H9 (cell line): ENCODE results near the gene NEMP1. TPM values are rescaled to one million over a fixed set of nuclear protein-coding genes. Genes with fewer than 3 reads are reported as not detected.
A peak's percentile ranks its signal among the peaks of the same experiment; 100 is the strongest.

Experiments
- DNase-seq: peaks from one replicate; pipeline ENCODE4 v3.0.0-alpha.2; 2017
- H2AFZ ChIP-seq: one replicate; pipeline ENCODE4 v1.6.1; 2013; ENCODE audit warnings: mild to moderate bottlenecking, low read length, control low read depth, moderate library complexity
- H2AK5ac ChIP-seq: 2 replicates; pipeline ENCODE4 v1.6.1; 2013; ENCODE audit warnings: low read length, control low read depth, mixed read lengths; ENCODE audit not compliant: insufficient read length
- H2BK120ac ChIP-seq: one replicate; pipeline ENCODE4 v1.6.1; 2013; ENCODE audit warnings: low read depth, mild to moderate bottlenecking, low read length, control low read depth, inconsistent platforms; ENCODE audit not compliant: poor library complexity, severe bottlenecking
- H2BK12ac ChIP-seq: 2 replicates; pipeline ENCODE4 v1.6.1; 2013; ENCODE audit warnings: low read length, control low read depth, mixed read lengths, low read depth; ENCODE audit not compliant: insufficient read length
- H2BK15ac ChIP-seq: 2 replicates; pipeline ENCODE4 v1.6.1; 2013; ENCODE audit warnings: low read depth, low read length, control low read depth
- H2BK20ac ChIP-seq: one replicate; pipeline ENCODE4 v1.6.1; 2013; ENCODE audit warnings: low read depth, mild to moderate bottlenecking, low read length, control low read depth, inconsistent platforms; ENCODE audit not compliant: poor library complexity, severe bottlenecking
- H2BK5ac ChIP-seq: 2 replicates; pipeline ENCODE4 v1.6.1; 2013; ENCODE audit warnings: low read length, control low read depth, mixed read lengths; ENCODE audit not compliant: insufficient read length
- H3K14ac ChIP-seq: 2 replicates; pipeline ENCODE4 v1.6.1; 2013; ENCODE audit warnings: low read length, control low read depth; ENCODE audit not compliant: insufficient read depth
- H3K18ac ChIP-seq: 2 replicates; pipeline ENCODE4 v1.6.1; 2013; ENCODE audit warnings: low read depth, mild to moderate bottlenecking, mixed read lengths, low read length, control low read depth; ENCODE audit not compliant: insufficient read length
- H3K23ac ChIP-seq: 2 replicates; pipeline ENCODE4 v1.6.1; 2013; ENCODE audit warnings: low read length, control low read depth, mixed read lengths, low read depth; ENCODE audit not compliant: insufficient read length
- H3K23me2 ChIP-seq: 2 replicates; pipeline ENCODE4 v1.6.1; 2013; ENCODE audit warnings: low read depth, mild to moderate bottlenecking, mixed read lengths, low read length, control low read depth; ENCODE audit not compliant: insufficient read length, poor library complexity, severe bottlenecking
- H3K27ac ChIP-seq: 2 replicates; pipeline ENCODE4 v1.5.1; 2013; ENCODE audit warnings: low read length, control low read depth, mixed read lengths, low read depth; ENCODE audit not compliant: insufficient read length
- H3K27me3 ChIP-seq: 2 replicates; pipeline ENCODE4 v1.6.1; 2013; ENCODE audit warnings: low read length, control low read depth, inconsistent platforms; ENCODE audit not compliant: insufficient read depth
- H3K4ac ChIP-seq: 2 replicates; pipeline ENCODE4 v1.6.1; 2013; ENCODE audit warnings: low read depth, mild to moderate bottlenecking, control low read depth, inconsistent platforms, low read length, moderate library complexity
- H3K4me1 ChIP-seq: 2 replicates; pipeline ENCODE4 v1.6.1; 2013; ENCODE audit warnings: low read length, control low read depth, inconsistent platforms; ENCODE audit not compliant: insufficient read depth
- H3K4me2 ChIP-seq: 2 replicates; pipeline ENCODE4 v1.6.1; 2013; ENCODE audit warnings: low read length, control low read depth, mixed read lengths; ENCODE audit not compliant: insufficient read length, insufficient read depth
- H3K56ac ChIP-seq: 2 replicates; pipeline ENCODE4 v1.6.1; 2013; ENCODE audit warnings: low read depth, mild to moderate bottlenecking, mixed read lengths, low read length, control low read depth; ENCODE audit not compliant: insufficient read length
- H3K79me1 ChIP-seq: 2 replicates; pipeline ENCODE4 v1.6.1; 2013; ENCODE audit warnings: low read depth, mild to moderate bottlenecking, moderate library complexity, low read length, control low read depth, inconsistent platforms; ENCODE audit not compliant: insufficient read depth, poor library complexity, severe bottlenecking
- H3K79me2 ChIP-seq: 2 replicates; pipeline ENCODE4 v1.6.1; 2013; ENCODE audit warnings: low read length, control low read depth, inconsistent platforms; ENCODE audit not compliant: insufficient read depth
- H3K9ac ChIP-seq: 2 replicates; pipeline ENCODE4 v1.6.1; 2013; ENCODE audit warnings: low read length, control low read depth, mixed read lengths; ENCODE audit not compliant: insufficient read length; ENCODE audit errors: extremely low read depth
- H3K9me3 ChIP-seq: one replicate; pipeline ENCODE4 v1.6.1; 2013; ENCODE audit warnings: low read depth, low read length, inconsistent platforms; ENCODE audit not compliant: control insufficient read depth
- H3T11ph ChIP-seq: one replicate; pipeline ENCODE4 v1.6.1; 2013; ENCODE audit warnings: mild to moderate bottlenecking, low read length, control low read depth, inconsistent platforms
- H4K20me1 ChIP-seq: one replicate; pipeline ENCODE4 v1.6.1; 2013; ENCODE audit not compliant: control insufficient read depth, insufficient read length, insufficient read depth
- H4K5ac ChIP-seq: 2 replicates; pipeline ENCODE4 v1.6.1; 2013; ENCODE audit warnings: low read depth, mild to moderate bottlenecking, mixed read lengths, low read length, control low read depth; ENCODE audit not compliant: insufficient read length
- H4K8ac ChIP-seq: replicated peaks from 2 replicates; pipeline ENCODE4 v1.6.1; 2013; ENCODE audit warnings: low read length, control low read depth, mixed read lengths, low read depth; ENCODE audit not compliant: insufficient read length
- H4K91ac ChIP-seq: 2 replicates; pipeline ENCODE4 v1.6.1; 2013; ENCODE audit warnings: low read depth, mild to moderate bottlenecking, moderate library complexity, mixed read lengths, low read length, control low read depth; ENCODE audit not compliant: insufficient read length
- H3K27ac Mint-ChIP-seq, 3 experiments: 2 replicates in 2 of 3; 3 replicates in 1 of 3; pipeline ENCODE4 v1.8.0; 2020 to 2021; ENCODE audit warnings: mixed read lengths in 3 of 3, mild to moderate bottlenecking in 1 of 3, moderate library complexity in 1 of 3
- H3K27me3 Mint-ChIP-seq: 2 replicates; pipeline ENCODE4 v1.8.0; 2021; ENCODE audit warnings: low read depth, mild to moderate bottlenecking, moderate library complexity, mixed read lengths
- H3K36me3 Mint-ChIP-seq, 3 experiments: 2 replicates in 2 of 3; 3 replicates in 1 of 3; pipeline ENCODE4 v1.8.0; 2020 to 2021; ENCODE audit warnings: low read depth in 3 of 3, mixed read lengths in 3 of 3; ENCODE audit not compliant: insufficient read depth in 1 of 3
- H3K4me1 Mint-ChIP-seq, 2 experiments: 2 replicates each; pipeline ENCODE4 v1.8.0; 2020; ENCODE audit warnings: mixed read lengths in 2 of 2
- H3K4me3 Mint-ChIP-seq, 2 experiments: 2 replicates in 1 of 2; 3 replicates in 1 of 2; pipeline ENCODE4 v1.8.0; 2020 to 2021; ENCODE audit warnings: mild to moderate bottlenecking in 2 of 2, mixed read lengths in 2 of 2, moderate library complexity in 1 of 2
- H3K9me3 Mint-ChIP-seq, 2 experiments: 2 replicates in 1 of 2; 3 replicates in 1 of 2; pipeline ENCODE4 v1.8.0; 2020; ENCODE audit warnings: mild to moderate bottlenecking in 2 of 2, mixed read lengths in 2 of 2, moderate library complexity in 1 of 2
- WGBS: extraction: QIAGEN DNeasy Blood & Tissue Kit; methylation state at CpG from one replicate; pipeline ENCODE4 v1.1.7; 2013; ENCODE audit warnings: missing lambda C conversion rate, low lambda C conversion rate, mixed read lengths; ENCODE audit not compliant: insufficient read length; ENCODE audit errors: extremely low coverage; 5-methylcytosine and 5-hydroxymethylcytosine counted together
- total RNA-seq: library from RNA; stranded (reverse); gene quantifications from 2 replicates; pipeline ENCODE4 v1.2.1, GENCODE V29; 2021
- TF ChIP-seq, protein P1 (sequence below): fragments of 200-600 bp; sonication (generic); conservative IDR thresholded peaks from 3 replicates; pipeline ENCODE4 v1.8.0; 2021; ENCODE audit warnings: antibody characterized with exemption, mild to moderate bottlenecking

NEMP1 gene
- total RNA-seq, 1 experiment from 2014 or later = 50.1 TPM

DNA sequence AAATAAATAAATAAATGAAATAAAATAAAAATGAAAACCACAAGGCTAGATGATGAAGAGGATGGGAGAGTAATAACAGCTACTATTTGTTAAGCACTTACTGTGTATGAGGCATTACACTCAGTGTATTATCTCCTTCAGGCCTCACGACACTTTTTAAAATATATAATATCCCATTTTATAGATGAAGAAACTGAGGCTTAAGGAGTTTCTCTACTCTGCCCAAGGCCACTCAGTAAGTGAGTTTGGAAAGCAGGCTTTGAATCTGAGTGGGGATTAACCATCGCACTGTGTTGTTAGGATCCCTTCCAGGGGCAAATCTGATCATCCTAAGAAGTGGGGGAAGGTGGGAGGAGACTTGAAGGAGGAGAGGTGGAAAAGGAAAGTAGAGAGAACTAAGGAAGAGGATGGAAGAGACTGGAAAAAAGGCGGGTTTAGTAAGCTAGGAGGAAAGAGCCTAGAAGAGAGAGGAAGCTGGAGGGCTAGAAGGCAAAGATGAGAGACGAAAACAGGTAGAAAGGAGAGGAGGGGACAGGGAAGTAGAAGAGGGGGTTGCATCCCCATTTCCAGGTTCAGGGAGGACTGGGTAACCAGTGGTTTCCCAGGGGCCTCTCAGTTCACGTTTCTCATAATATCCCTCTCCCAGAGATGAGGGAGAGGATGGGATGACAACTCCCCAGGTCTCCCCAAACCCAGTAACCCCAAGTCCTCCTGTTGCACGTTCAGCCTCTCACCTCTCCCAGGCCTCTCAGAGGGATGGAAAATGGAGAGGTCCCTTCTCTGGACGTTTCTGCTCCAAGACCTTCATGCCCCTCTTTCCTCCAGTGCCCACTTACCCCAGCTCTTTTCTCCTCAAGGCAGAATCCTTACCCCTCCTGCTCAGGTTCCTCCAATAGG lies 30.9 kb upstream of the NEMP1 start:
- Histone ChIP-seq H2BK20ac (no peak overlapping the region), H2AK5ac (no peak overlapping the region), H3K14ac (no peak overlapping the region), H3K18ac (no peak overlapping the region), H3K4me1 (no peaks in the 10 kb centered on the region; the same call in 1 of the 2 replicates), H3K27ac (no peak overlapping the region), H4K91ac (no peak overlapping the region), H3K79me2 (no peaks in the 10 kb centered on the region), H2BK5ac (no peak overlapping the region), H4K5ac (no peak overlapping the region), H3K79me1 (no peaks in the 10 kb centered on the region), H3K9ac (peak overlapping the region; percentile 18), H2AFZ (no peak overlapping the region), H2BK15ac (no peak overlapping the region), H3K9me3 (no peaks in the 10 kb centered on the region), H3K27me3 (no peaks in the 10 kb centered on the region), H2BK12ac (no peak overlapping the region), H3K56ac (no peak overlapping the region), H3K4ac (no peak overlapping the region), H4K20me1 (no peaks in the 10 kb centered on the region), H3K23ac (no peak overlapping the region), H2BK120ac (no peak overlapping the region), H3K4me2 (peak overlapping the region; percentile 47), H4K8ac (no peak overlapping the region), H3K23me2 (peaks cover 11% of the 10 kb centered on the region), H3T11ph (no peak overlapping the region)
- no peaks in the 10 kb centered on the region; a peak in 1 of 5 replicates for H3K9me3 Mint-ChIP-seq
- peak overlapping the region; percentile 99; a peak in 5 of 7 replicates for H3K27ac Mint-ChIP-seq
- H3K4me3 Mint-ChIP-seq = peak overlapping the region; percentile 69 to 81
- no peak for DNase-seq
- no CpG with 5 or more reads among the region's 7 CpGs for WGBS
- TF ChIP-seq, protein P1, sequence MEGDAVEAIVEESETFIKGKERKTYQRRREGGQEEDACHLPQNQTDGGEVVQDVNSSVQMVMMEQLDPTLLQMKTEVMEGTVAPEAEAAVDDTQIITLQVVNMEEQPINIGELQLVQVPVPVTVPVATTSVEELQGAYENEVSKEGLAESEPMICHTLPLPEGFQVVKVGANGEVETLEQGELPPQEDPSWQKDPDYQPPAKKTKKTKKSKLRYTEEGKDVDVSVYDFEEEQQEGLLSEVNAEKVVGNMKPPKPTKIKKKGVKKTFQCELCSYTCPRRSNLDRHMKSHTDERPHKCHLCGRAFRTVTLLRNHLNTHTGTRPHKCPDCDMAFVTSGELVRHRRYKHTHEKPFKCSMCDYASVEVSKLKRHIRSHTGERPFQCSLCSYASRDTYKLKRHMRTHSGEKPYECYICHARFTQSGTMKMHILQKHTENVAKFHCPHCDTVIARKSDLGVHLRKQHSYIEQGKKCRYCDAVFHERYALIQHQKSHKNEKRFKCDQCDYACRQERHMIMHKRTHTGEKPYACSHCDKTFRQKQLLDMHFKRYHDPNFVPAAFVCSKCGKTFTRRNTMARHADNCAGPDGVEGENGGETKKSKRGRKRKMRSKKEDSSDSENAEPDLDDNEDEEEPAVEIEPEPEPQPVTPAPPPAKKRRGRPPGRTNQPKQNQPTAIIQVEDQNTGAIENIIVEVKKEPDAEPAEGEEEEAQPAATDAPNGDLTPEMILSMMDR = no peak
- H3K27me3 Mint-ChIP-seq = no peaks in the 10 kb centered on the region; the same call in 1 of the 2 replicates
- H3K36me3 Mint-ChIP-seq = peaks cover 2 to 34% (median 16%) of the 10 kb centered on the region in 3 experiments; a peak in 5 of 7 replicates
- H3K4me1 Mint-ChIP-seq = peaks cover 29 to 44% of the 10 kb centered on the region in 2 experiments
